ENCODE data around the gene NAA60. TPM values are rescaled to one million over a fixed set of nuclear protein-coding genes. Genes with fewer than 3 reads are reported as not detected.

Gene NAA60
- total RNA-seq, 1 donor from 2014 or later = 50.6 TPM

DNA sequence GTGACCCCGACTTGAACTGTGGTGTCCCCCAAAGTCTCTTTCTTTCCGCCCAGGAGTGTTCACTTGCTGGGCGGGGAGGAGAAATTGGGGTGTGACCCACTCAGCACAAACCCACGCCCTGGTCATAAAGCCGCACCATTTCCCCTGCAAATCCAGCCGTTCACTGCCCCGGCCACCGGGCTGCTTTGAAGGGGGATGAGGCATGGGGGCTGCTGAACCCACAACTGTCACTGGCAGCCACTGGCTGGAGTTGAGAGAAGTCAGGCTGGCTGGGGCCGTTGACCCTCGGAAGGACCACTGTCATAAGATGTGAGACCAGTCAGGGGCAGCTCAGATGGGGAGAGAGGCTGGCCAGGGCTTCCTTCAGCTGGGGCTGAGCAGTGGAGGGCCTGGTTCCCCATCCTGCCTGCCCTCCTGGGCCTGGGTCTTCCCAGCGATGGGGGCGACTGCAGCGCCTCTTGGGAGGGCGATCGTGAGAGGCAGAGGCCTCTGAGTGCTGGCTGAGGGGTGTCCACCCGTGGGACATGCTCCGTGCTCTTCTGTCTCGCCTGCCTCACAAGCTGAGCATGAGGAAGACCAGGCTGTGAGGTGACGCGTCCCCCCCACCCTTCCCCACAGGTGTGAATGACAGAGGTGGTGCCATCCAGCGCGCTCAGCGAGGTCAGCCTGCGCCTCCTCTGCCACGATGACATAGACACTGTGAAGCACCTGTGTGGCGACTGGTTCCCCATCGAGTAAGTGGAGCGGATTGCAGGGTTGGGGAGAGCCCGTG is 32.3 kb downstream of the NAA60 start:
- H3K4me1 Mint-ChIP-seq = peaks cover 8% of the 10 kb centered on the region
- no peak for DNase-seq (ENCODE audit: low spot score in 2 of 2, unreplicated experiment in 2 of 2)
- TF ChIP-seq, protein P1, sequence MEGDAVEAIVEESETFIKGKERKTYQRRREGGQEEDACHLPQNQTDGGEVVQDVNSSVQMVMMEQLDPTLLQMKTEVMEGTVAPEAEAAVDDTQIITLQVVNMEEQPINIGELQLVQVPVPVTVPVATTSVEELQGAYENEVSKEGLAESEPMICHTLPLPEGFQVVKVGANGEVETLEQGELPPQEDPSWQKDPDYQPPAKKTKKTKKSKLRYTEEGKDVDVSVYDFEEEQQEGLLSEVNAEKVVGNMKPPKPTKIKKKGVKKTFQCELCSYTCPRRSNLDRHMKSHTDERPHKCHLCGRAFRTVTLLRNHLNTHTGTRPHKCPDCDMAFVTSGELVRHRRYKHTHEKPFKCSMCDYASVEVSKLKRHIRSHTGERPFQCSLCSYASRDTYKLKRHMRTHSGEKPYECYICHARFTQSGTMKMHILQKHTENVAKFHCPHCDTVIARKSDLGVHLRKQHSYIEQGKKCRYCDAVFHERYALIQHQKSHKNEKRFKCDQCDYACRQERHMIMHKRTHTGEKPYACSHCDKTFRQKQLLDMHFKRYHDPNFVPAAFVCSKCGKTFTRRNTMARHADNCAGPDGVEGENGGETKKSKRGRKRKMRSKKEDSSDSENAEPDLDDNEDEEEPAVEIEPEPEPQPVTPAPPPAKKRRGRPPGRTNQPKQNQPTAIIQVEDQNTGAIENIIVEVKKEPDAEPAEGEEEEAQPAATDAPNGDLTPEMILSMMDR (IDR thresholded peaks at IDR 0.05; ENCODE audit: unreplicated experiment) = no peak
- no peak overlapping the region for H3K4me3 Mint-ChIP-seq
- peaks cover 11% of the 10 kb centered on the region for H3K36me3 Mint-ChIP-seq
- H3K27ac Mint-ChIP-seq = no peak overlapping the region
- H3K9me3 Mint-ChIP-seq = no peaks in the 10 kb centered on the region
- no peaks in the 10 kb centered on the region for H3K27me3 Mint-ChIP-seq (ENCODE audit: low read depth)

DNA sequence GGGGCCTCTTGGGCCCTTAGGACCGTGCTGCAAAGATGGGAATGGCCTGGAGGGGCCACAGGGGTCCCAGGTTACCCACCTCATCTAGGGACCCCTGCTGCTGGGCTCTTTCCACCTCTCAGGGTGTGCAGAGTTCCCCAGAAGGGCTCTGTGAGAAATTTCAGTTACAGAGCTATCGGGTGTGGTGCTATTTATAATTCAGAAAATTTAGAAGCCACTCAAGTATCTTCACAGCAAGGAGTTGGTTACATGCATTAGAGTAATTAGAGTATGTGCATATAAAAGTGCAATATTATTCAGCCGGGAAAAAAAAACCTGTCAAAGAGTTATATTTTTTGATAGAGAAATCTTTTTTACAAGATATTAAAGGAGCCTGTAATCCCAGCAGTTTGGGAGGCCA is 32.9 kb downstream of the NAA60 start:
- H3K27me3 Mint-ChIP-seq (ENCODE audit: low read depth) = no peaks in the 10 kb centered on the region
- no peaks in the 10 kb centered on the region for H3K9me3 Mint-ChIP-seq
- DNase-seq (ENCODE audit: low spot score in 2 of 2, unreplicated experiment in 2 of 2) = no peak
- TF ChIP-seq, protein P1 (IDR thresholded peaks at IDR 0.05; ENCODE audit: unreplicated experiment) = no peak
- H3K36me3 Mint-ChIP-seq = peaks cover 12% of the 10 kb centered on the region
- no peak overlapping the region for H3K27ac Mint-ChIP-seq
- no peak overlapping the region for H3K4me3 Mint-ChIP-seq
- peaks cover 12% of the 10 kb centered on the region for H3K4me1 Mint-ChIP-seq

DNA sequence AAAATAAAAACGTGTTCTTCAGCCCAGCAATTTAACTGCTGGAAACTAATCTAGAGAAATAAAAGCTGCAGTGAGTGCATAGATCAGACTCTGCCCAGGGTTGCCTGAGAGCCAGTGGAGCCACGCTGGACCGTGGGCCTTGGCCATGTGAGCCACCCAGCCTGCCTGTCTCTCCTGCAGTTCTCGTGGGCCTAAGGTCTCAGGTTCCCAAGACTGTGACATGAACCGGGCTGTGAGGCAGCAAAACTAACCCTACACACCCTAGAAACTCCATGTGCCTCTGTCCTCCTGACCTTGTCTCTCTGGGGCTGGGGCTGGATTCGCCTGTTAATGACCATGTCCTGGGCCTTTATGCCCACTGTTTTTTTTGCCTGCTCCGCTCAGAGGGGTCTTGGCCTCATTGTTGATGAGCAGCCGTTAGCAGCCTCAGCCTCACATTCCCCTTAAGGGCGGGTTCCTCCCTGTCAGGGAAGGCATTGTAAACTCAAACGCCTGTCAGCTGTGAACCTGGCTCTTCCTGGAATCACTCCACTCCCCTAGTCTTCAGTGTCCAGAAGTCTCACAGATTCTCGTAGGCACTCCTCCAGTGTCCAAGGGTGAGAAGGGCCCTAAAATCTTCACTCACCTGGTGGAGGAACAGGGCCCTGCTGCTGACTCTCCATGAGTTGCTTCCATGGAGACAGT is 34.9 kb downstream of the NAA60 start:
- peaks cover 20% of the 10 kb centered on the region for H3K4me1 Mint-ChIP-seq
- TF ChIP-seq, protein P1 (IDR thresholded peaks at IDR 0.05; ENCODE audit: unreplicated experiment) = no peak
- no peaks in the 10 kb centered on the region for H3K27me3 Mint-ChIP-seq (ENCODE audit: low read depth)
- no peaks in the 10 kb centered on the region for H3K9me3 Mint-ChIP-seq
- DNase-seq (ENCODE audit: low spot score in 2 of 2, unreplicated experiment in 2 of 2) = no peak
- H3K4me3 Mint-ChIP-seq = no peak overlapping the region
- H3K36me3 Mint-ChIP-seq = peaks cover 24% of the 10 kb centered on the region
- H3K27ac Mint-ChIP-seq = peak overlapping the region; percentile 63

DNA sequence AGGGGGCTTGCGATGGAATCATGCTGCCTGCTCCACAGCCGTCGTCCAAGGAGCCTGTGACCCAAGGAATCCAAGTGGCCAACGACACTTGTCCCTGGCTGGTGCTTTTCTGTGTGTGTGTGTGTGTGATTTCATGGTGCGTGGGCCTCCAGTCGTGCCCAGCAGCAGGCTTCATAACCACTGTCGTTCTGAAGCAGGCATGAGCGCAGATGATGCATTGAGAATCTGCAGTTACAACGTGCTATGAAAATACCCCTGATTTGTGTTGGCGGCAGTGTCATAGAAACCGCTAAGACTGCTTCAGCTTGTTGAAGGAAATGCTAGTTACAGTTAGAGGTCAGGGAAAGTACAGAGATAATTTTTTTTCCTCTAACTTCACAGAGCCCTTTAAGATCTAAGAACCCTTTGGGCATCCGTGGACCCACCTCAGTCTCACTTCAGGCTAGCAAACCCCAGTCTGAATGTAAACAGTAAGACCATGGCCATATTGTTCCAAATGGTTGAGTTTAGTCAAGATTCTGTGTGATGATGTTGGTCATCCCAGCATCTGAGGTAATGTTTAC is 36.3 kb downstream of the NAA60 start:
- H3K4me1 Mint-ChIP-seq = peaks cover 20% of the 10 kb centered on the region
- peak overlapping the region; percentile 84 for H3K27ac Mint-ChIP-seq
- no peak overlapping the region for H3K4me3 Mint-ChIP-seq
- no peaks in the 10 kb centered on the region for H3K9me3 Mint-ChIP-seq
- no peaks in the 10 kb centered on the region for H3K27me3 Mint-ChIP-seq (ENCODE audit: low read depth)
- H3K36me3 Mint-ChIP-seq = peaks cover 30% of the 10 kb centered on the region
- TF ChIP-seq, protein P1 (IDR thresholded peaks at IDR 0.05; ENCODE audit: unreplicated experiment) = no peak
- DNase-seq (ENCODE audit: low spot score in 2 of 2, unreplicated experiment in 2 of 2) = no peak

GRCh38 chr16:3480901-3481695 is 37.6 kb downstream of the NAA60 start:
- no peaks in the 10 kb centered on the region for H3K9me3 Mint-ChIP-seq
- no peak for DNase-seq (ENCODE audit: low spot score in 2 of 2, unreplicated experiment in 2 of 2)
- H3K27ac Mint-ChIP-seq = peak overlapping the region; percentile 89
- peaks cover 30% of the 10 kb centered on the region for H3K36me3 Mint-ChIP-seq
- no peaks in the 10 kb centered on the region for H3K27me3 Mint-ChIP-seq (ENCODE audit: low read depth)
- peaks cover 20% of the 10 kb centered on the region for H3K4me1 Mint-ChIP-seq
- TF ChIP-seq, protein P1 (IDR thresholded peaks at IDR 0.05; ENCODE audit: unreplicated experiment) = no peak
- H3K4me3 Mint-ChIP-seq = no peak overlapping the region

Data from mesothelial cell of epicardium (in vitro differentiated cells).